ENCODE measurements around the gene ALOX15. TPM values are rescaled to one million over a fixed set of nuclear protein-coding genes. Genes with fewer than 3 reads are reported as not detected.
"Not testable (repeated sequence)": the region's sequence is repeated elsewhere in the genome, so short reads cannot be mapped to it uniquely, and the experiment has no call there.

Gene ALOX15
- total RNA-seq, 2 experiments from 2014 or later = not detected

GRCh38 chr17:4648741-4649140 is 7.3 kb upstream of the ALOX15 start:
- ChIA-PET CTCF (no interaction called here), POLR2A (no interaction called here)
- H3K4me1 Mint-ChIP-seq = no peaks in the 10 kb centered on the region
- intact Hi-C loops (cut with DNase I, micrococcal nuclease) = no loop called here
- H3K27ac Mint-ChIP-seq = no peak overlapping the region
- no peak for DNase-seq
- ATAC-seq = no peak
- no peaks in the 10 kb centered on the region for H3K9me3 Mint-ChIP-seq (ENCODE audit: low read depth)
- H3K27me3 Mint-ChIP-seq = peaks cover 21% of the 10 kb centered on the region
- H3K36me3 Mint-ChIP-seq (ENCODE audit: low read depth) = no peaks in the 10 kb centered on the region
- no peak overlapping the region for H3K4me3 Mint-ChIP-seq

DNA sequence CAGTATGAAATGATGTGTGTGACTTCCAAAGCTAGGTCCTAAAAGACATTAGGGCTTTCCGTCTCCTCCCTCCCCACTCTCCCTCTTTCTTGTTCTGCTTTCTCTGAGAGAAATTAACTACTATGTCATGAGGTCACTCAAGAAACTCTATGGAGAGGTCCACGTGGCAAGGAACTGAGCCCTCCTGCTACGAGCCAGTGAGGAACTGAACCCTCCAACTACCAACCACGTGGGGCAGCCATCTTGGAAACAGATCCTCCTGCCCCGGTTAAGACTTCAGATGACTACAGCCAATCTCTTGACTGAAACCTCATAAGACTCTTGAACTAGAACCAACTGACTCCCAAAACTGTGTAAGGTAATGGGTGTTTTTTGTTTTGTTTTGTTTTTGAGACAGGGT is 4.2 kb upstream of the ALOX15 start:
- DNase-seq (no peak), ATAC-seq (no peak)
- Mint-ChIP-seq H3K36me3 (ENCODE audit: low read depth) (no peaks in the 10 kb centered on the region), H3K27ac (no peak overlapping the region), H3K4me1 (peaks cover 5% of the 10 kb centered on the region), H3K9me3 (ENCODE audit: low read depth) (no peaks in the 10 kb centered on the region), H3K4me3 (no peak overlapping the region), H3K27me3 (peaks cover 43% of the 10 kb centered on the region)
- CTCF ChIA-PET = interaction anchor here (0.7 to 1.8 kb wide), 3 partner anchors 21 to 219 kb away, joined by 3 to 4 read pairs (median 3); no protein-coding TSS in a partner anchor
- intact Hi-C loops (cut with DNase I, micrococcal nuclease) = no loop called here
- POLR2A ChIA-PET = no interaction called here

GRCh38 chr17:4643676-4644075 is 2.2 kb upstream of the ALOX15 start:
- Mint-ChIP-seq H3K4me3 (no peak overlapping the region), H3K27ac (no peak overlapping the region), H3K27me3 (peaks cover 47% of the 10 kb centered on the region), H3K4me1 (peaks cover 12% of the 10 kb centered on the region), H3K9me3 (ENCODE audit: low read depth) (no peaks in the 10 kb centered on the region), H3K36me3 (ENCODE audit: low read depth) (no peaks in the 10 kb centered on the region)
- intact Hi-C loops (cut with DNase I, micrococcal nuclease) = loop anchor here in 1 of 2 experiments (5.0 kb wide), 1 partner anchor 144 kb away; the partner anchor contains the start of genes GLTPD2 and VMO1
- CTCF ChIA-PET = interaction anchor here (1.0 kb wide), 1 partner anchor 28 kb away, joined by 3 read pairs; no protein-coding TSS in a partner anchor
- no peak for ATAC-seq
- POLR2A ChIA-PET = no interaction called here
- no peak for DNase-seq

GRCh38 chr17:4642286-4642685 is 808 bp upstream of the ALOX15 start:
- ChIA-PET POLR2A (interaction anchor here (0.6 kb wide), 1 partner anchor 125 kb away, joined by 3 read pairs; no protein-coding TSS in a partner anchor), CTCF (no interaction called here)
- Mint-ChIP-seq H3K4me3 (no peak overlapping the region), H3K36me3 (ENCODE audit: low read depth) (no peaks in the 10 kb centered on the region), H3K4me1 (peaks cover 12% of the 10 kb centered on the region), H3K9me3 (ENCODE audit: low read depth) (no peaks in the 10 kb centered on the region), H3K27me3 (peaks cover 54% of the 10 kb centered on the region), H3K27ac (no peak overlapping the region)
- ATAC-seq (no peak), DNase-seq (no peak)
- intact Hi-C loops (cut with DNase I, micrococcal nuclease) = loop anchor here in 1 of 2 experiments (5.0 kb wide), 1 partner anchor 145 kb away; the partner anchor contains the start of genes GLTPD2 and VMO1

DNA sequence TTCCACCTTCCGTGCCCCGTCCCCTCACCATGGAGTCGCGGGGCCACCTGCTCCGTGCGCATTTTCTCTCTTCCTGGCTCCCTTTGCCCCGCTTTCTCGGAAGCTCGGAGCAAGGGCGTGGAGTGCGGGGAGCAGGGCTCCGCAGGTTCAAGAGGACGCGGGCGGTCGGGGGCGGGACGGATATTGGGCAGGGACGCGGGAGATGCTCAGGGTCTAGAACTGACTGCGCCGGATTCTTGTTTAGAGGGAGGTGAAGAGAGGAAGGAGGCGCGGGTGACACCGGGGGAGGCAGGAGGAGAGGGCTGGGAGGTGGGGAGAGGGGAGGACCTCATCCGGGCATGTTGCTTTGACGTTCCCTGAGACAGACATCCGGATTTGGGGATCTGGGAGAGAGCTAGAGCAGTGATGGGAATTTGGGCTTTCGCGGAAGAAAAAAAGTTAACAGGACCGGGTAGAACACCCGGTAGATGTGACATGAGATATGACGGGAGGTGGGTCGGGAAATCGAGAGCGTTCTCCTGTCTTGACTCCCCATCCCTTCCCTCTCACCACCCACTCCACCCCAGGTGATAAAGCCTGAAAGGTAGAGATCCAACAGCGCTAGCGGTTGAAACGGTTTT is 799 bp downstream of the ALOX15 start:
- Mint-ChIP-seq H3K4me1 (peaks cover 22% of the 10 kb centered on the region), H3K27me3 (peaks cover 70% of the 10 kb centered on the region)
- POLR2A ChIA-PET = interaction anchor here (0.6 kb wide), 1 partner anchor 441 kb away, joined by 5 read pairs; no protein-coding TSS in a partner anchor
- peak; percentile 72 for ATAC-seq
- H3K36me3 Mint-ChIP-seq (ENCODE audit: low read depth); H3K27ac Mint-ChIP-seq; CTCF ChIA-PET; H3K4me3 Mint-ChIP-seq; H3K9me3 Mint-ChIP-seq (ENCODE audit: low read depth): not testable (repeated sequence)
- intact Hi-C loops (cut with DNase I, micrococcal nuclease) = loop anchor here in 1 of 2 experiments (5.0 kb wide), 1 partner anchor 147 kb away; the partner anchor contains the start of genes GLTPD2 and VMO1
- peak; percentile 69 for DNase-seq

DNA sequence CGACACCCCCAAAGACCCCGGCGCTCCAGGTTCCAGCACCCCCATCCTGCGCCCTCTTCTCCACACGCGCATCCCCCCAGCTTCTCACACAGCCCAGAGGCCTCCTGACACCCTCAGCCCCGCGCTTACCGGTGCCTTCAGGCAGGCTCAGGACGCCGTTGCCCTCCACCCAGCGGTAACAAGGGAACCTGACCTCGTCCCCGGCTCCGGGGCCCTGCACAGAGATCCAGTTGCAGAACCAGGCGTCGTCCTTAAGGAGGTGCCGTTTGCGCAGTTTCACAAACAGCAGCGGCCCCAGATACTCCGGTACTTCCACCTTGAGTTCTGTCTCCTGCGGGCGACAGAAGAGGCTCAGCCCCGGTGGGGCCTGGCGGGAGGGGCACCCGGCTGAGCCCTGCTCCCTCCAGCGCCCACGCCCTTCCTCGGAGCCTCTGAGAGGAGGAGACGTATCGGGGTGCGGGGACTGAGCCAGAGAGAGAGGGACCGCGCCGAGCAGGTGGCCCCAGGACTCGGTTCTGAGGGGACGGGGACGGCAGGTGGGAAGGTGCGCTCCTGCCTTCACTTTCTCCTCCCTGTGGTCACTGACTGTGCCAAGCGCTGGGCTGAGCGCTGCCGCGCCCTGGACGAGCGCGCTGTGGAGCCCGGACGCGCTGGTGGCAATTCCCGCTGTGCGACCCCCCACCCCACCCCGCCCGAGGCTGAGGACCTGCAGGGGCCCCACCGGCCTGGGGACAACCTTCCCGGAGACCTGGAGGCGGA is 2.0 kb downstream of the ALOX15 start:
- Mint-ChIP-seq H3K4me3 (peak overlapping the region; percentile 51), H3K4me1 (peaks cover 22% of the 10 kb centered on the region), H3K27me3 (peaks cover 67% of the 10 kb centered on the region)
- CTCF ChIA-PET; H3K9me3 Mint-ChIP-seq (ENCODE audit: low read depth); H3K27ac Mint-ChIP-seq; H3K36me3 Mint-ChIP-seq (ENCODE audit: low read depth); POLR2A ChIA-PET: not testable (repeated sequence)
- DNase-seq (peak; percentile 71), ATAC-seq (peak; percentile 80)
- intact Hi-C loops (cut with DNase I, micrococcal nuclease) = loop anchor here in 1 of 2 experiments (5.0 kb wide), 1 partner anchor 148 kb away; the partner anchor contains the start of genes GLTPD2 and VMO1

- H3K36me3 Mint-ChIP-seq (ENCODE audit: low read depth); POLR2A ChIA-PET; H3K4me3 Mint-ChIP-seq; intact Hi-C loops (cut with DNase I, micrococcal nuclease); H3K27ac Mint-ChIP-seq; H3K9me3 Mint-ChIP-seq (ENCODE audit: low read depth); ATAC-seq; CTCF ChIA-PET; DNase-seq: not testable (repeated sequence)
- peaks cover 64% of the 10 kb centered on the region for H3K27me3 Mint-ChIP-seq
- H3K4me1 Mint-ChIP-seq = peaks cover 22% of the 10 kb centered on the region
Measured at GRCh38 chr17:4638766-4639165, 2.7 kb downstream of the ALOX15 start.

GRCh38 chr17:4636474-4637100 is 4.9 kb downstream of the ALOX15 start:
- Mint-ChIP-seq H3K27ac (no peak overlapping the region), H3K4me3 (no peak overlapping the region), H3K9me3 (ENCODE audit: low read depth) (no peaks in the 10 kb centered on the region), H3K4me1 (peaks cover 19% of the 10 kb centered on the region), H3K36me3 (ENCODE audit: low read depth) (no peaks in the 10 kb centered on the region), H3K27me3 (peaks cover 47% of the 10 kb centered on the region)
- intact Hi-C loops (cut with DNase I, micrococcal nuclease) = no loop called here
- no peak for ATAC-seq
- ChIA-PET CTCF (interaction anchor here (1.0 kb wide), 1 partner anchor 10 kb away, joined by 3 read pairs; no protein-coding TSS in a partner anchor), POLR2A (no interaction called here)
- DNase-seq = no peak

DNA sequence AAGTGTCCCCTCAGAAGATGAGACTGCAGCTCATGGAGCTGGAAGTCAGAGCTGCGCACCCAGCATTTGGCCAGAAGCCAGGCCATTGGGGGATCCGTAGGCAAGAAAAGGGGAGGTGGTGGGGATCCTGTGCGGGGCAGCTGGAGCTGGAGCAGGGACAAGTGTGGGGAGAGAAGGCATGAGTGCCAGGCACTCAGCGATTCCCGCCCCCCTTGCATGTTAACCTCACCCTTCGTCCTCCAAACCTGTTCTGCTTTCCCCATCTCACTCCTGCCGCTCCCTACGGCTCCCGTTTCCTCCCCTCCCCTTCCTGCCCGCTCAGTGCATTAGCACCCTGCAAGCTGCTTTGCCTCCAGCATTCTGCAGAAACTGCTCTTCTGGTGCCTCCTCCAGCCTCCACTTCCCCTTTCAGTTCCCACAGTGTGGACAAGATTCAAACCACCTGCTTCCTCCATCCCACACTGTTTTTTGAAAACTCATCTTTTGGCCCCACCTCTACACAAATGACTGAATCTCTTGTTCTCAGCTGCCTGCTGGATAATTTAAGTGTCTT is 5.6 kb downstream of the ALOX15 start:
- peak; percentile 19 for DNase-seq
- H3K4me3 Mint-ChIP-seq = no peak overlapping the region
- no peaks in the 10 kb centered on the region for H3K9me3 Mint-ChIP-seq (ENCODE audit: low read depth)
- ATAC-seq = peak; percentile 27
- H3K27me3 Mint-ChIP-seq = peaks cover 46% of the 10 kb centered on the region
- H3K4me1 Mint-ChIP-seq = peaks cover 19% of the 10 kb centered on the region
- CTCF ChIA-PET = interaction anchor here (1.0 kb wide), 1 partner anchor 9 kb away, joined by 3 read pairs; no protein-coding TSS in a partner anchor
- intact Hi-C loops (cut with DNase I, micrococcal nuclease) = no loop called here
- no peak overlapping the region for H3K27ac Mint-ChIP-seq
- no peaks in the 10 kb centered on the region for H3K36me3 Mint-ChIP-seq (ENCODE audit: low read depth)
- POLR2A ChIA-PET = no interaction called here

GRCh38 chr17:4634976-4635375 is 6.5 kb downstream of the ALOX15 start:
- ChIA-PET CTCF (no interaction called here), POLR2A (no interaction called here)
- ATAC-seq (no peak), DNase-seq (no peak)
- Mint-ChIP-seq H3K36me3 (ENCODE audit: low read depth) (no peaks in the 10 kb centered on the region), H3K27ac (no peak overlapping the region), H3K9me3 (ENCODE audit: low read depth) (no peaks in the 10 kb centered on the region), H3K27me3 (peaks cover 42% of the 10 kb centered on the region), H3K4me1 (peaks cover 15% of the 10 kb centered on the region), H3K4me3 (no peak overlapping the region)
- intact Hi-C loops (cut with DNase I, micrococcal nuclease) = no loop called here

DNA sequence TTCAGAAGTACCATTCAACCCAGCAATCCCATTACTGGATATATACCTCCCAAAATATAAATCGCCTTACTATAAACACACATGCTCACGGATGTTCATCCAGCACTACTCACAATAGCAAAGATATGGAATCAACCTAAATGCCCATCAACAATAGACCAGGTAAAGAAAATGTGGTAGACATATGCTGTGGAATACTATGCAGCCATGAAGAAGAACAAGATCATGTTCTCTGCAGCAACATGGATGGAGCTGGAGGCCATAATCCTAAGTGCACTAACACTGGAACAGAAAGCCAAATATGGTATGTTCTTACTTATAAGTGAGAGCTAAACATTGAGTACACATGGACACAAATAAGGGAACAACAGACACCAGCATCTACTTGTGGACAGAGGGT is 7.8 kb downstream of the ALOX15 start:
- no peak overlapping the region for H3K27ac Mint-ChIP-seq
- no peak for DNase-seq
- intact Hi-C loops (cut with DNase I, micrococcal nuclease) = no loop called here
- no peak overlapping the region for H3K4me3 Mint-ChIP-seq
- ATAC-seq = no peak
- POLR2A ChIA-PET = no interaction called here
- no peaks in the 10 kb centered on the region for H3K36me3 Mint-ChIP-seq (ENCODE audit: low read depth)
- H3K27me3 Mint-ChIP-seq = peaks cover 34% of the 10 kb centered on the region
- H3K9me3 Mint-ChIP-seq (ENCODE audit: low read depth) = no peaks in the 10 kb centered on the region
- CTCF ChIA-PET = interaction anchor here (0.9 to 1.0 kb wide), 2 partner anchors 9 to 18 kb away, joined by 3 to 5 read pairs; no protein-coding TSS in a partner anchor
- peaks cover 10% of the 10 kb centered on the region for H3K4me1 Mint-ChIP-seq
